HG03460 (cell line): ENCODE measurements around the gene LAIR2.
"Not testable (repeated sequence)": the region's sequence is repeated elsewhere in the genome, so short reads cannot be mapped to it uniquely, and the experiment has no call there.

Experiments used
- ATAC-seq: cut with Tn5 transposase; IDR thresholded peaks from one replicate; pipeline ENCODE4 v1.9.1; 2021; ENCODE audit not compliant: unreplicated experiment

Gene LAIR2

DNA sequence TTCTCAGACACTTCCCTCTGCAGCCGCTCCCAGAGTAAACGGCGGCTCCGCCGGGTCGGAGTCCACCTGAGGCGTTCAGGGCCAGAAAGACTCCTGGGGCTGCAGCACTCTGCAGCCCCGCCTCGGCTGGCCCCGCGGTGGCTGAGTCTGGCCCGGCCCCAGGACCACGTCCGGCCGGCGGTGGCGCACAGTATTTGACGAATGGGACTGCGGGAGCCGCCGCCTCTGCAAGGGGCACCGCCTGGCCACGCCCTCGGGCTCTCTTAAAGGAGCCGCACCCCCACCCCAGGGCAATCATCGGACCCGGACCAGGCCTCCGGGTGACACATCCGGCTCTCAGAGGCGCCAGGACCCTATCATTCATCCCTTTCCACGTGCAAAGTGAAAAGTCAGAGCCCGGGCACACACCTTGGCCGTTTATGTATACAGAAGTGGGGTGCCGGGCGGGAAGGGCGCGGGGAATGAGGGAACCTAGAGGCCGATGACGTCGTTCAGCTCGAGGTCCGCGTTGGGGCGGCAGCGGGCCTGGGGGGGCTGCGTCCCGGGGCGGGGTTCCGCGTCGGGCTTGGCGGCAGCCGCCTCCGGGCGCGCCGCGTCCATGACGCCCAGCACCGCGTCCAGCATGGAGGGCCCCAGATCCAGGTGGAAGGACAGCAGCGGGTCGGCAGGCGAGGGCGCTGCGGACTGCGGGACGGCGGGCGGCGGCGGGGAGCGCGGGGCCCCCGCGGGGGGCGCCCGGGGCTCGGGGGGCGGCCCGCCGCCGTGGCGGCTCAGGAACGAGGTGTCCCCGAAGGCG lies 37.8 kb upstream of the LAIR2 start:
- peak; percentile 38 for ATAC-seq

GRCh38 chr19:54465426-54466109 lies 37.1 kb upstream of the LAIR2 start:
- ATAC-seq = no peak

DNA sequence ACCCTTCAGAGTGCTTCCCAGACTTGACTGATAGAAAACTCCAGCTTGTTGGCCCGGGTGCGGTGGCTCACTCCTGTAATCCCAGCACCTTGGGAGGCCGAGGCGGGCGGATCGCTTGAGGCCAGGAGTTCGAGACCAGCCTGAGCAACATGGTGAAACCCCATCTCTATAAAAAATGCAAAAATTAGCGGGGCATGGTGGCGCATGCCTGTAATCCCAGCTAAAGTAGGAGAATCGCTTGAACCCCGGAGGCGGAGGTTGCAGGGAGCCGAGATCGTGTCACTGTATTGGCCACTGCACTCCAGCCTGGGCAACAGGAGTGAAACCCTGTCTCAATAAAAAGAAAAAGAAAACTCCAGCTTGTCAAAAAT lies 36.5 kb upstream of the LAIR2 start:
- ATAC-seq = not testable (repeated sequence)

GRCh38 chr19:54469496-54469934 lies 33.1 kb upstream of the LAIR2 start:
- ATAC-seq = no peak

DNA sequence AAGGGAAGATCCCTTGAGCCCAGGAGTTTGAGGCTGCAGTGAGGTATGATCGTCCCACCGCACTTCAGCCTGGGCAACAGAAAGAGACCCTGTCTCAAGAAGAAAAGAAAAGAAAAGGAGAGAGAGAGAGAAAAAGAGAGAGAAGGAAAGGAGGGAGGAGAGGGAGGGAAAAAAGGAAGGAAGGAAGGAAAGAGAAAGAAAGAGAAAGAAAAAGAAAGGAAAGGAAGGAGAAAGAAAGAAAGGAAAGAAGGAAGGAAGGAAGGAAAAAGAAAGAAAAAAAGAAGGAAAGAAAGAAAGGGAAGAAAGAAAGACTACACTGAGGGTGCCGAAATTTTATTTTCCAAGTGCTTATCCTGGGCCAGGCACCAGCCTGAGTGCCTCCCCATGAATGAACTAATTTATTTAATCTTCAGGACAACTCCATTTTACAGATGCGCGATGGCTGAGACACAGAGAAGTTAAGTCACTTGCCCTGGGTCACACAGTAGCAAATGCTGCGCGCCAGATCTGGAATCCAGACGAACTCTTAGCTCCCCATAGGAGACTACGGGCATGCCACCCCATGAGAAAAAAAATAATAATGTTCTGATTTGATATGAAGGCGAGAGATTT lies 32.2 kb upstream of the LAIR2 start:
- no peak for ATAC-seq

- ATAC-seq = no peak
Observed at GRCh38 chr19:54470991-54471782, 31.4 kb upstream of the LAIR2 start.

DNA sequence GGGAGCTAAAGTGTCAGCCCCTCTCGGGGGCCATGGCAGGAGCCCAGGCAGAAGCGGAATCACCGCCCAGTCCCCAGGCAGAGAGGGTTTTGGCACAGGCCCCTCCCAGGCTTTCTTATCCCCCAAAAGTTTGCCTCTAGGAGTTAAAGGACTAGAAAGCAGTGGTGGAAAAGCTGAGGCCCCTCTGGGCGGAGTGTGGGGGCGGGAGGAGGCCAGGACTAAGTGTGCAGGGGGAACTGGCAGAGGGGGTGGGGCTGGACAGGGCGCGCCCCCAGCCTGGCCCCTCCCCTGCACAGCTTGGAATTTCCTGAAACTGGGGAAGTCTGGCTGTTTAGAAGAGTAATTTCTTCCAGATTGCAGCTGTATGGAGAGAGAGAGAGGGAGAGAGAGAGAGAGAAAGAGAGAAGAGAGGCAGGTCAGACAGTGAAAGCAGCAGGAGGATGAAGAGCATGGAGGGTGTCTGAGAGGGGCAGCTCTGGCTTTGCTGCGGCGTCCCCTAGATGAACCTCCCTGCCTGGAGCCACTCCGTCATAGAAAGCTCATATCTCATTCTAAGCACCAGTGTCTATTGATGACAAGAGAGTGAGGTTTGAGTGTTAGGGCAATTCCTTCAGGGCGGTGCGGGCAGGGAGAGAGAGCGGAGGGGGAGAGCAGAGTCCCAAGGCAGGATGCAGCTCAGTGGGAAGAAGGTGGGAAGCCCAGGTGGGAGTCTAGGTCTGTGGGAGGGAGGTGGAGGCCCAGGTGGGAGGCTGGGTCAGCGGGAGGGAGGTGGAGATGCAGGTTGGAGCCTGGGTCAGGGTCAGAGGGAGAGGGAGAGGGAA lies 29.4 kb upstream of the LAIR2 start, which contains the start of gene CDC42EP5:
Gene CDC42EP5, minus strand, starts transcription at position 226 of the 821 bp plus-strand sequence. CDS start 7,749 bp downstream, outside the sequence.
- ATAC-seq = no peak

DNA sequence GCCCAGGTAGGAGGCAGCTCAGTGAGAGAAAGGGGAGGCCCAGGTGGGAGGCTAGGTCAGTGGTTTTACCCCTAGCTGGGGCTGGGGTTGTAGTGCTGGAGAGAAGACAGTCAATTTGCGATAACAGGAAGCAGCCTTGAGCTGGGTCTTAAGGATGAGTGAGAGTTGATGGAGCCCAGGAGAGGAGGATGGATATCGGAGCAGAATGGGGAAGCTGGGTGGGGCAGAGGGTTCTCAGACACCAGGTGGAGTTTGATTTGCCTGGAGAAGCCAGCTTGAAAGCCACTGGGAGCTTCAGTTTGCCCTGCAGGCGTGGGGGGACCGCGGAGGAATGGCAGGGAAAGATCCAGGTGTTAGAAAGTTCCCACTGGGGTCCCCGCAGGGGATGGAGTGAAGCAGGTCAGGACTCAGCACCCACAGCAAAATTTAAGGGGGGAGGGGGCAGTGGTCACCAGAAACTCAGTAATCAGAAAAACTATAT lies 28.7 kb upstream of the LAIR2 start:
- no peak for ATAC-seq

DNA sequence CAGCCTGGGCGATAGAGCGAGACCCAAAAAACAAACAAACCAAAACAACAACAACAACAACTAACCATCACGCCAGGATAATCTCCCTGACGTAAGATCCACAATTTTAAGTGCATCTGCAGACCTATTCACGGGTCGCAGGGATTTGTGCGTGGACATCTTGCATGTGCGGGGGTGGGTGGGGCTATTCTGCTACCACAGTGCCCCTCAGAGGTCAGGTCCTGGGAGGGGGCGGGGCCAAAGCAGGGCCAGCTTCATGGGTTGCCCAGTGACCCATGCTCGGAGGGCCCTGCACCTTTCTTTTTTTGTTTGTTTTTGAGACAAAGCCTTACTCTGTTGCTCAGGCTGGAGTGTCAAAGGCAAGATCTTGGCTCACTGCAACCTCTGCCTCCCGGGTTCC lies 26.9 kb upstream of the LAIR2 start:
- ATAC-seq = no peak

DNA sequence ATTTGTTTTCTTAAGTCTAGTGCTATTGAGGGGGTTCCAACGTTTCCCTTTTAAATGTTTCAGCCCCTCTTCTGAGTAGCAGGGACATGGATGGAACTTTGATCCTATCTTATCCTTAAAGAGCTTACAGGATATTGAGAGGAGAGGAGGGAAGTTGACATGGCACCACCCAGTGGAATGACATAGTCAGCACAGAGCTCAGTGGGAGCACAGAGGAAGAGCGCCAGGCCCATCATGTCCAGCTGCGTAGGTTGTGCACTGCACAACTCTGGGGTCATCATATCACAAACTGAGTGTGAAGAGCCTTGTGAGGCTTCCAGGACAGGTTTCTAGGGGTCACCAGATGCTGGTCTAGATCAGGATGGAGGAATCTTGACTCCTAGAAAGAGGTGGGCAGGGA lies 25.0 kb upstream of the LAIR2 start:
- ATAC-seq = no peak

GRCh38 chr19:54478677-54479266 lies 23.9 kb upstream of the LAIR2 start:
- ATAC-seq = no peak

- ATAC-seq = no peak
Observed at GRCh38 chr19:54480051-54480450, 22.6 kb upstream of the LAIR2 start.

- no peak for ATAC-seq
Observed at GRCh38 chr19:54481326-54481930, 21.2 kb upstream of the LAIR2 start.

DNA sequence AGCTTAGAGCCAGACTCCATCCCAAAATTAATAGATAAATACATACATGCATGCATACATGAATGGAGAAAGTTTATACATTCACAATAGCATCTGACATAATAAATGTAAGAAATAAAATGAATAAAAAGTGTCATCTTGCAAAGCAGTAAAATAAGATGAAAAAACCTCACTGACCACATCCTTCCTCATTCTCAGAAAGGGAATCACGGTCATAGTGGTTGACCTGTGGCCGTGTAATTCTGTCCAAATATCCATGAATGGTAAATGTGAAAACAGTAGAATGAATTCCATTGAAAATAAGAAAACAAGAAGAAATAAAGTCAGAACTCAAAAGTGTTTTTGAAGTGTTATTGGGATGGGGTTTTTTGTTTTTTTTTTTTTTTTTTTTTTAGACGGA lies 19.7 kb upstream of the LAIR2 start:
- ATAC-seq = no peak

DNA sequence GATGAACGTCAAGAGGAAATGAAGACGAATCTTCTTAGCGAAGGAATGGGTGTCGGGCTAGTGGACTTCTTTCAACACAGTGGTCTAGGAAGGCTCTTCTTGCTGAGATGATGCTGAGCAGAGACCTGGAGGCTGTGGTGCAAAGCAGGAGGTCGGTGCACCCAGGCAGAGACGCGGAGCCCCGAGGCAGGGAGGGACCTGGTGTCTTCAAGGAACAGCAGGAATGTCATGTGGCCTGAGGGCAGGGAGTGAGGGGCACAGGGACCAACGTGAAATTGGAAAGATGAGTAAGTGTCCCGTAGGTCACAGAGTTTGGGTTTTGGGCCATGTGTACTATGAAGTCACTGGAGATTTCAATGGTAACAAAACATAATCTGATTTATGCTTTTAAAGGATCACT lies 18.2 kb upstream of the LAIR2 start:
- no peak for ATAC-seq

GRCh38 chr19:54485851-54486250 lies 16.8 kb upstream of the LAIR2 start:
- no peak for ATAC-seq

DNA sequence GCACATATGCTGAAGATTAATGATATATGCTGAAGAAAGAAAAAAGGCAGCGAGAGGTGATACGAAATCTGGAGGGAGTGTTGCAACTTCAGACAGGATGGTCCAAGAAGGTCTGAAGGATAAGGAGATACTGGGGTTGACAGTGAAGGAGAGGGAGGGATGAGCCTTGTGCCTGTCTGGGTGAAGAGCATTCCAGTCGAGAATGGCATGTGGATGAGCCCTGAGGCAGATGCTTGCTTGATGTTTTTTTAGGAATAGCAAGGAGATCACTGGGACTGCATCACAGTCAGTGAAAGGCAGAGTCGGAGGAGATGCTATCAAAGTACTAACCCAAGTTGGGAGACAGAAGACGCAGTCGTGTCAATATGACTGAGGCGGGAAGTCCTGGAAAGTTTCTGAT lies 13.3 kb upstream of the LAIR2 start:
- no peak for ATAC-seq

DNA sequence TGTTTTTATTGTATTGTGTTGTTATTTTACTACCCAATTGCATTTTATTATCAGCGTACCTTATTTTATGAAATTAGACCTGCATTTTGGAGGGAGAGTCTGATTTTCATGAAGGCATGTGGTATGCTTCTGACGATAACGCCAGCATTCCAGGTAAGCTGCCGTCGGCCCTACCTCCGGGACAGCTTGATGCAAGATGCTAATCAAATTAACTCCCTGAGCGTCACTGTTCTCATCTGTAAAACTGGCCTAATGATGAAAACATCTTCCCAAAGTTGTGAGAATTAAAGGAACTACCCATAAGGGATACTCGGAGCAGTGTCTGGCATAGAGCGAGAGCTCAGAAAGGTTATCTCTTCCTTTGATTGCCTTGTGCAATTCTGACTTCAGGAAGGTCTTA lies 12.9 kb upstream of the LAIR2 start:
- no peak for ATAC-seq

- ATAC-seq = no peak
Observed at GRCh38 chr19:54492568-54492967, 10.1 kb upstream of the LAIR2 start.
